Stimulated activated CD8-positive, alpha-beta memory T cell treated with anti-CD3 and anti-CD28 coated beads, Interleukin-12 subunit alpha, Interleukin-12 subunit beta, amount 100 ng/mL, for 4 hours (primary cell): ENCODE data around the gene ODR4.
"Not testable (repeated sequence)": the region's sequence is repeated elsewhere in the genome, so short reads cannot be mapped to it uniquely, and the experiment has no call there.

Source experiments
- DNase-seq: peaks from one replicate; pipeline ENCODE4 v3.0.0-alpha.2; 2020; ENCODE audit warnings: low read depth

ODR4 gene

GRCh38 chr1:186375152-186375928 is at the start of gene ODR4, which contains the start of gene TPR:
TSS of gene ODR4 (plus strand) at chr1:186375838. CDS start at chr1:186379786, 3,948 bp downstream.
TSS of gene TPR (minus strand) at chr1:186375253. CDS start at chr1:186375028, 225 bp downstream.
- DNase-seq, result peak; percentile 89

- no peak for DNase-seq
These were observed 49.6 kb upstream of the ODR4 start for GRCh38 chr1:186326009-186326408.

GRCh38 chr1:186327331-186327730 is 48.3 kb upstream of the ODR4 start:
- no peak for DNase-seq

GRCh38 chr1:186330758-186331157 is 44.9 kb upstream of the ODR4 start:
- DNase-seq, result no peak

- no peak for DNase-seq
These were observed 38.1 kb upstream of the ODR4 start for GRCh38 chr1:186337554-186337953.

- DNase-seq, result no peak
These were observed 34.9 kb upstream of the ODR4 start for GRCh38 chr1:186340772-186341171.

GRCh38 chr1:186347837-186348691 is 27.6 kb upstream of the ODR4 start:
- not testable (repeated sequence) for DNase-seq

- DNase-seq, result no peak
These were observed 1.1 kb upstream of the ODR4 start for GRCh38 chr1:186374303-186375151.

- no peak for DNase-seq
These were observed 286 bp downstream of the ODR4 start for GRCh38 chr1:186375929-186376319.

GRCh38 chr1:186386725-186387383 is 11.2 kb downstream of the ODR4 start:
- DNase-seq, result no peak

GRCh38 chr1:186390925-186391324 is 15.3 kb downstream of the ODR4 start:
- no peak for DNase-seq

GRCh38 chr1:186391841-186392240 is 16.2 kb downstream of the ODR4 start:
- no peak for DNase-seq

GRCh38 chr1:186392711-186393110 is 17.1 kb downstream of the ODR4 start:
- DNase-seq, result not testable (repeated sequence)

- DNase-seq, result not testable (repeated sequence)
These were observed 25.8 kb downstream of the ODR4 start for GRCh38 chr1:186401446-186401845.

GRCh38 chr1:186403632-186404031 is 28.0 kb downstream of the ODR4 start:
- no peak for DNase-seq

GRCh38 chr1:186404454-186405051 is 28.9 kb downstream of the ODR4 start:
- no peak for DNase-seq

GRCh38 chr1:186409091-186409490 is 33.5 kb downstream of the ODR4 start:
- DNase-seq, result no peak

- DNase-seq, result no peak
These were observed 37.7 kb downstream of the ODR4 start for GRCh38 chr1:186413319-186413718.

- DNase-seq, result no peak
These were observed 42.9 kb downstream of the ODR4 start for GRCh38 chr1:186418503-186418902.

GRCh38 chr1:186420311-186420710 is 44.7 kb downstream of the ODR4 start:
- no peak for DNase-seq

- no peak for DNase-seq
These were observed 45.3 kb downstream of the ODR4 start for GRCh38 chr1:186420923-186421322.
